ENCODE measurements around the gene SETX. TPM values are rescaled to one million over a fixed set of nuclear protein-coding genes. Genes with fewer than 3 reads are reported as not detected.

Gene SETX
- total RNA-seq, 3 donors from 2014 or later = 56.2 to 83.6 (median 80.3) TPM

DNA sequence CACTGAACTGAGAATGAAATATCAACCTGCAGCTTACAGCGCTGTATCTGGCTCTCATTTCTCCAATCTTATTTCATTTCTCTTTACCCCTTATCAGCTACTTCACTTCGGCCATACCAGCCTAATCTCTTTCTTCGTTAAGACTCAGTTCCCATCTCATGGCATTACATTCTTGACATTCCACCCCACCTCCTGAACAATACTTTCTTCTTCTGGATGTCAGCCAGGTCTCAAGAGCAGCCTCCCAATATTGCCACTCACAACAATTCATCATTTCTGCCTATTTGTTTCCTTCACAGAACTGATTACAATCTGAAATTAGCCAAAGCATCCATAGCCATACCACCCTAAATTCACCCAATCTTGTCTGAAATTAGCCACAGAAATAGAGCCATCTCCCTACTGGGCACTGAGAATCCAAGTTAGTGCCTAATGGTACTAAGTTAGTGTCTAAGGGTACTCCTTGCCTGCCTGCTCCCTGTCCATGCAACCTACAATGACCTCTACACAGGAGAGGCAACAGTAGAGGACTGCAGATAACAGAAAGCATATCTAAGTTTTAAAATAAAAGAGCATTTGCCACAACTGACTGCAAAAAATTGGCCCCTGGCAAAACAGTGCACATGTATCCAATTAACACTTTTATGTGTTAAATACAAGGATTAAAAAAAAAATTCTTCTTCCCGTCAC is 35.2 kb downstream of the SETX start:
- Histone ChIP-seq H3K27me3 (no peaks in the 10 kb centered on the region), H3K27ac (no peak overlapping the region), H3K36me3 (no peaks in the 10 kb centered on the region), H3K4me3 (no peak overlapping the region), H3K4me1 (no peaks in the 10 kb centered on the region), H3K9me3 (no peaks in the 10 kb centered on the region)
- DNase-seq (ENCODE audit: low spot score in 2 of 2) = no peak
- TF ChIP-seq POLR2A (IDR thresholded peaks at IDR 0.05) (no peak), POLR2AphosphoS5 (IDR thresholded peaks at IDR 0.05) (no peak)
- TF ChIP-seq, protein P1, sequence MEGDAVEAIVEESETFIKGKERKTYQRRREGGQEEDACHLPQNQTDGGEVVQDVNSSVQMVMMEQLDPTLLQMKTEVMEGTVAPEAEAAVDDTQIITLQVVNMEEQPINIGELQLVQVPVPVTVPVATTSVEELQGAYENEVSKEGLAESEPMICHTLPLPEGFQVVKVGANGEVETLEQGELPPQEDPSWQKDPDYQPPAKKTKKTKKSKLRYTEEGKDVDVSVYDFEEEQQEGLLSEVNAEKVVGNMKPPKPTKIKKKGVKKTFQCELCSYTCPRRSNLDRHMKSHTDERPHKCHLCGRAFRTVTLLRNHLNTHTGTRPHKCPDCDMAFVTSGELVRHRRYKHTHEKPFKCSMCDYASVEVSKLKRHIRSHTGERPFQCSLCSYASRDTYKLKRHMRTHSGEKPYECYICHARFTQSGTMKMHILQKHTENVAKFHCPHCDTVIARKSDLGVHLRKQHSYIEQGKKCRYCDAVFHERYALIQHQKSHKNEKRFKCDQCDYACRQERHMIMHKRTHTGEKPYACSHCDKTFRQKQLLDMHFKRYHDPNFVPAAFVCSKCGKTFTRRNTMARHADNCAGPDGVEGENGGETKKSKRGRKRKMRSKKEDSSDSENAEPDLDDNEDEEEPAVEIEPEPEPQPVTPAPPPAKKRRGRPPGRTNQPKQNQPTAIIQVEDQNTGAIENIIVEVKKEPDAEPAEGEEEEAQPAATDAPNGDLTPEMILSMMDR (IDR thresholded peaks at IDR 0.05) = no peak
- intact Hi-C loops (cut with DNase I; ENCODE audit: low total_unique reads) = no loop called here

DNA sequence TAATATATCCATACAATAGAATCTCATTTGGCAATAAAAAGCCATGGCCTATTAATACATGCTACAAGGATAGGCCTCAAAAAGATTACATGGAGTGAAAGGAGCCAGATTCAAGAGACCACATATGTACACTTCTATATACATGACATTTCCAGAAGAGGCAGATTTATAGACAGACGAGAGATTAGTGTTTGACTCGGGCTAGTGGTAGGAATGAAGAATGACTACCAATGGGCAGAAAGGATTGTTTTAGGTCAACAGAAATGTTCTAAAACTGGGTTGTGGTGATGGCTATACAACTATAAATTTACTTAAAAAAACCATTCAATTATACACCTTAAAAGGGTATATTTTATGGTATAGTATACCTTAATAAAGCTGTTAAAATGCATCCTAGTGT is 41.9 kb downstream of the SETX start:
- H3K9me3 ChIP-seq = peaks cover 0 to 4% of the 10 kb centered on the region in 2 donors
- H3K27me3 ChIP-seq = no peaks in the 10 kb centered on the region
- TF ChIP-seq, protein P1 (IDR thresholded peaks at IDR 0.05) = no peak
- no peak for TF ChIP-seq POLR2AphosphoS5 (IDR thresholded peaks at IDR 0.05)
- no peak overlapping the region for H3K27ac ChIP-seq
- intact Hi-C loops (cut with DNase I; ENCODE audit: low total_unique reads) = no loop called here
- H3K4me3 ChIP-seq = no peak overlapping the region
- peaks cover 7% of the 10 kb centered on the region for H3K36me3 ChIP-seq
- DNase-seq (ENCODE audit: low spot score in 2 of 2) = no peak
- no peaks in the 10 kb centered on the region for H3K4me1 ChIP-seq

DNA sequence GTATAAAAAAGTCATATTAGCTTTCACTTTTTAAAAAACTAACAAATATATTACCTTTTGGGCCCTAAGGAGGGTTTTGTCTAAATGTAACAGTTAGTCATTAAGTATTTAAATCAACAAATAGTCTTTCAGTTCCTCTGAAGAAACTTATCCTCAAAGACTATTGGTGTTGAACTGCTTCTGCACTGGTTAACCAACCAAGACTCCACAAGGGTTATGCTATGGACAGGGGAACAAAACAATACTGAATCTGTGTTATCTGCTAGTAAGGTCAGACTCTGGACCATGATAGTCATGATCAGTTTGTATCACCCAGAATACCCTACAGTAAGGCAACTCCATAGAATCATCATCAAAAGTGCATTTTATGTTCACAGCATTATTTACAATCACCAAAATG is 42.4 kb downstream of the SETX start:
- H3K27me3 ChIP-seq = no peaks in the 10 kb centered on the region
- intact Hi-C loops (cut with DNase I; ENCODE audit: low total_unique reads) = no loop called here
- H3K36me3 ChIP-seq = peaks cover 7% of the 10 kb centered on the region
- no peak overlapping the region for H3K27ac ChIP-seq
- H3K4me1 ChIP-seq = no peaks in the 10 kb centered on the region
- H3K4me3 ChIP-seq = no peak overlapping the region
- peaks cover 0 to 4% of the 10 kb centered on the region in 2 donors for H3K9me3 ChIP-seq
- TF ChIP-seq POLR2AphosphoS5 (IDR thresholded peaks at IDR 0.05) = no peak
- DNase-seq (ENCODE audit: low spot score in 2 of 2) = no peak

DNA sequence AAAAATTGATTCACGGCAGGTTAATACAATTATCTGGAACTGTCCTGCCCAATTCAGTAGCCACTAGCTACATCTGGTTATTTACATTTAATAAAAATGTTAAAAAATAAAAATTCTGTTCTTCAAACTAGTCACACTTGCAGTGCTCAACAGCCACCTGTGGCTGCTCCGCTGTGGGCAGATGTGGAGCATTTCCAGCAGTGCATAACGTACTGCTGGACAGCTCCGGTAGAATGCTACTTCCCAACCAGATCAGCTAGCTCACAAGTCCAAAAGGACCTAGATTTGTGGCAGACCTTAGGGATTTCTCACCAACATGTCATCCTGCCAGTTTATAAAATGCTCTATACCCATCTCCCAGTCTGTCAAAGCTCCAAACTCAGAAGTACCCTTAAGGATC is 42.8 kb downstream of the SETX start:
- H3K27me3 ChIP-seq = no peaks in the 10 kb centered on the region
- no peak overlapping the region for H3K27ac ChIP-seq
- no peak for DNase-seq (ENCODE audit: low spot score in 2 of 2)
- no peak overlapping the region for H3K4me3 ChIP-seq
- H3K9me3 ChIP-seq = peaks cover 0 to 4% of the 10 kb centered on the region in 2 donors
- TF ChIP-seq, protein P1 (IDR thresholded peaks at IDR 0.05) = no peak
- TF ChIP-seq POLR2A (IDR thresholded peaks at IDR 0.05) (no peak), POLR2AphosphoS5 (IDR thresholded peaks at IDR 0.05) (no peak)
- H3K4me1 ChIP-seq = no peaks in the 10 kb centered on the region
- intact Hi-C loops (cut with DNase I; ENCODE audit: low total_unique reads) = no loop called here
- H3K36me3 ChIP-seq = peaks cover 7% of the 10 kb centered on the region

DNA sequence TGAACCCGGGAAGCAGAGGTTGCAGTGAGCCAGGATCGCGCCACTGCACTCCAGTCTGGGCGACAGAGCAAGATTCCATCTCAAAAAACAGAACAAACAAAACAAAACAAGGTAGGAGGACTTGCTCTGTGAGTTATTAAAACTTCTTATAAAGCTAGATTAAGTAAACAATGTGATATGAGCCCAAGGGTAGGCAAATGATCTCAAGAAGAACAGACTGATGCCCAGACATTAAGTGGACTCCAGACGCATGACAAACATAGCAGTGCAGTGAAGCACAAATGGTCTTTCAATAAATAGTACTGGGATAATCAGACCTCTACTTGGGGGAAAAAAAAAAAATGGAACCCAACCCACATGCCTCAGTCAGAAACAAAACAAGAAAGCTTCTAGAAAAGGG is 45.7 kb downstream of the SETX start:
- no peaks in the 10 kb centered on the region for H3K27me3 ChIP-seq
- no peak for TF ChIP-seq POLR2AphosphoS5 (IDR thresholded peaks at IDR 0.05)
- no peak for TF ChIP-seq POLR2A (IDR thresholded peaks at IDR 0.05)
- TF ChIP-seq, protein P1 (IDR thresholded peaks at IDR 0.05) = no peak
- no peak overlapping the region for H3K27ac ChIP-seq
- peaks cover 7% of the 10 kb centered on the region for H3K36me3 ChIP-seq
- peaks cover 0 to 4% of the 10 kb centered on the region in 2 donors for H3K9me3 ChIP-seq
- no peak for DNase-seq (ENCODE audit: low spot score in 2 of 2)
- H3K4me1 ChIP-seq = no peaks in the 10 kb centered on the region
- H3K4me3 ChIP-seq = no peak overlapping the region
- intact Hi-C loops (cut with DNase I; ENCODE audit: low total_unique reads) = no loop called here

Data from breast epithelium (tissue), 4 donors.